Vagina (tissue), 2 donors: ENCODE results near the gene SPATA24.

Experiments
- POLR2AphosphoS5 ChIP-seq, 2 donors: sonication (generic); formaldehyde crosslinking; IDR thresholded peaks; one replicate each; pipeline ENCODE4 v1.9.0; 2017; ENCODE audit warnings: antibody characterized with exemption in 2 of 2, mild to moderate bottlenecking in 2 of 2, low read depth in 1 of 2; ENCODE audit not compliant: insufficient read depth in 1 of 2
- TF ChIP-seq, protein P1 (sequence below), 3 experiments: fragments of 450-650 bp in 2 of 3; fragments of 200-600 bp in 1 of 3; sonication (generic) in 1 of 3; IDR thresholded peaks; one replicate each; pipeline ENCODE4 v1.5.1; 2017 to 2019; ENCODE audit warnings: antibody characterized with exemption in 3 of 3, mild to moderate bottlenecking in 2 of 3, moderate library complexity in 2 of 3

GRCh38 chr5:139403418-139403786, 487 bp downstream of the SPATA24 start:
- TF ChIP-seq, protein P1, sequence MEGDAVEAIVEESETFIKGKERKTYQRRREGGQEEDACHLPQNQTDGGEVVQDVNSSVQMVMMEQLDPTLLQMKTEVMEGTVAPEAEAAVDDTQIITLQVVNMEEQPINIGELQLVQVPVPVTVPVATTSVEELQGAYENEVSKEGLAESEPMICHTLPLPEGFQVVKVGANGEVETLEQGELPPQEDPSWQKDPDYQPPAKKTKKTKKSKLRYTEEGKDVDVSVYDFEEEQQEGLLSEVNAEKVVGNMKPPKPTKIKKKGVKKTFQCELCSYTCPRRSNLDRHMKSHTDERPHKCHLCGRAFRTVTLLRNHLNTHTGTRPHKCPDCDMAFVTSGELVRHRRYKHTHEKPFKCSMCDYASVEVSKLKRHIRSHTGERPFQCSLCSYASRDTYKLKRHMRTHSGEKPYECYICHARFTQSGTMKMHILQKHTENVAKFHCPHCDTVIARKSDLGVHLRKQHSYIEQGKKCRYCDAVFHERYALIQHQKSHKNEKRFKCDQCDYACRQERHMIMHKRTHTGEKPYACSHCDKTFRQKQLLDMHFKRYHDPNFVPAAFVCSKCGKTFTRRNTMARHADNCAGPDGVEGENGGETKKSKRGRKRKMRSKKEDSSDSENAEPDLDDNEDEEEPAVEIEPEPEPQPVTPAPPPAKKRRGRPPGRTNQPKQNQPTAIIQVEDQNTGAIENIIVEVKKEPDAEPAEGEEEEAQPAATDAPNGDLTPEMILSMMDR (IDR thresholded peaks at IDR 0.05) = no peak
- TF ChIP-seq POLR2AphosphoS5 (IDR thresholded peaks at IDR 0.05; ENCODE audit: insufficient read depth in 1 of 2, low read depth in 1 of 2) = no peak
